Fibroblast of mammary gland (primary cell): ENCODE results near the gene ABCD4.
"Not testable (repeated sequence)": the region's sequence is repeated elsewhere in the genome, so short reads cannot be mapped to it uniquely, and the experiment has no call there.

Experiments
- DNase-seq: peaks from one replicate; pipeline ENCODE4 v3.0.0-alpha.2; 2010; ENCODE audit warnings: low read depth
- H3K4me3 ChIP-seq: 2 replicates; pipeline ENCODE4 v1.5.1; 2011; ENCODE audit warnings: low read depth, mild to moderate bottlenecking, low read length, moderate library complexity; ENCODE audit not compliant: control insufficient read depth
- TF ChIP-seq, protein P1 (sequence below): conservative IDR thresholded peaks from 2 replicates; pipeline ENCODE4 v1.5.1; 2011; ENCODE audit warnings: low read depth, low read length, inconsistent platforms; ENCODE audit not compliant: control insufficient read depth, insufficient read depth

Gene ABCD4

DNA sequence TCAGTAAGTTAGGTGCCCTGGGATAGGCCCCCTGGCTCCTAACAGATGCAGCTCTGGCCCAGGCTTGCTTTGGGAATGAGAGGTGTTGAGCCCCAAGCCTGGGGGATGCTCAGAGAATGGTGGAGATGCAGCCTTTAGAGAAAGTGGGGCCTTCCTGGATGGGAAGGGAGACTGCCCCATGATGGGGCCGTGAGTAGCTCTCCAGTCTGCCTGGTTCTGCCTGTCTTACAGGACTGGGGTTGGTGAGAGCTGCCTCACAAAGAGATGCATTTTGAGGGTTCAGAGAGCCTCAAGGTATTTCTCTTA is 45.0 kb upstream of the ABCD4 start:
- DNase-seq, result no peak
- no peak overlapping the region for H3K4me3 ChIP-seq
- TF ChIP-seq, protein P1, sequence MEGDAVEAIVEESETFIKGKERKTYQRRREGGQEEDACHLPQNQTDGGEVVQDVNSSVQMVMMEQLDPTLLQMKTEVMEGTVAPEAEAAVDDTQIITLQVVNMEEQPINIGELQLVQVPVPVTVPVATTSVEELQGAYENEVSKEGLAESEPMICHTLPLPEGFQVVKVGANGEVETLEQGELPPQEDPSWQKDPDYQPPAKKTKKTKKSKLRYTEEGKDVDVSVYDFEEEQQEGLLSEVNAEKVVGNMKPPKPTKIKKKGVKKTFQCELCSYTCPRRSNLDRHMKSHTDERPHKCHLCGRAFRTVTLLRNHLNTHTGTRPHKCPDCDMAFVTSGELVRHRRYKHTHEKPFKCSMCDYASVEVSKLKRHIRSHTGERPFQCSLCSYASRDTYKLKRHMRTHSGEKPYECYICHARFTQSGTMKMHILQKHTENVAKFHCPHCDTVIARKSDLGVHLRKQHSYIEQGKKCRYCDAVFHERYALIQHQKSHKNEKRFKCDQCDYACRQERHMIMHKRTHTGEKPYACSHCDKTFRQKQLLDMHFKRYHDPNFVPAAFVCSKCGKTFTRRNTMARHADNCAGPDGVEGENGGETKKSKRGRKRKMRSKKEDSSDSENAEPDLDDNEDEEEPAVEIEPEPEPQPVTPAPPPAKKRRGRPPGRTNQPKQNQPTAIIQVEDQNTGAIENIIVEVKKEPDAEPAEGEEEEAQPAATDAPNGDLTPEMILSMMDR, result no peak

GRCh38 chr14:74347097-74347794 is 44.5 kb upstream of the ABCD4 start:
- TF ChIP-seq, protein P1, result no peak
- no peak overlapping the region for H3K4me3 ChIP-seq
- DNase-seq, result no peak

DNA sequence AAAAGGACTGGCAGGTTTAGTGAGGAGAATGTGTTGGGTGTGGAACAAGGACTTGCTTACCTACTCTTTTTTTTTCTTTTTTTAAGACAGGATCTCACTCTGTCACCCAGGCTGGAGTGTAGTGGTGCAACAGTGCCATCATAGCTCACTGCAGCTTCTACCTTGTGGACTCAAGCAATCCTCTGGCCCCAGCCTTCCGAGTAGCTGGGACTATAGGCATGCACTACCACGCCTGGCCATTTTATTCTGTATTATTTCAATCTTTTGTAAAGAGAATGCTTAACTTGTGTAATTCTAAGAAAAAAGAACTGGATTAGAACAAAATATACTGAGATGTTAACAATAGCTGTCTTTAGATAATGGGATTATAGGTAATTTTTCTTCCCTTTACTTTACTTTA is 43.6 kb upstream of the ABCD4 start:
- no peak overlapping the region for H3K4me3 ChIP-seq
- TF ChIP-seq, protein P1, result no peak
- DNase-seq, result no peak

GRCh38 chr14:74333909-74334308 is 31.2 kb upstream of the ABCD4 start:
- TF ChIP-seq, protein P1, result no peak
- H3K4me3 ChIP-seq, result no peak overlapping the region
- peak; percentile 83 for DNase-seq

DNA sequence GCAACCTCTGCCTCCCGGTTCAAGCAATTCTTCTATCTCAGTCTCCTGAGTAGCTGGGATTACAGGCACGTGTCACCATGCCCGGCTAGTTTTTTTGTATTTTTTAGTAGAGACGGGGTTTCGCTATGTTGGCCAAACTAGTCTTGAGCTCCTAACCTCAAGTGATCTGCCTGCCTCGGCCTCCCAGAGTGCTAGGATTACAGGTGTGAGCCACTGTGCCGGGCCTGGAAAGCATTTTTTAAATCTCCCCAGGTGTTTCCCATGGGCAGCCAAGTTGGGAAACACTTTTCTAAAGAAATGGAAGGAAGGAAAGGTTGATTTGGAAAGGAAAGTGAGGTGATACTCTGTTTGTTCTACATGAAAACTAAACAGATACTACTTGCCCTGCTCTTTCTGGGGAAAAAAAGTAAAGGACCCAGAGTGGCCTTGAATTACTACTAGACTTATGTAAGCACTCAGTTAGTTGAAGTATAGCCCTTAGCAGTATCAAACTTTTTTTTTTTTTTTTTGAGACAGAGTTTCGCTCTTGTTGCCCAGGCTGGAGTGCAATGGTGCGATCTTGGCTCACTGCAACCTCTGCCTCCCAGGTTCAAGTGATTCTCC is 27.3 kb upstream of the ABCD4 start:
- DNase-seq, H3K4me3 ChIP-seq: not testable (repeated sequence)

DNA sequence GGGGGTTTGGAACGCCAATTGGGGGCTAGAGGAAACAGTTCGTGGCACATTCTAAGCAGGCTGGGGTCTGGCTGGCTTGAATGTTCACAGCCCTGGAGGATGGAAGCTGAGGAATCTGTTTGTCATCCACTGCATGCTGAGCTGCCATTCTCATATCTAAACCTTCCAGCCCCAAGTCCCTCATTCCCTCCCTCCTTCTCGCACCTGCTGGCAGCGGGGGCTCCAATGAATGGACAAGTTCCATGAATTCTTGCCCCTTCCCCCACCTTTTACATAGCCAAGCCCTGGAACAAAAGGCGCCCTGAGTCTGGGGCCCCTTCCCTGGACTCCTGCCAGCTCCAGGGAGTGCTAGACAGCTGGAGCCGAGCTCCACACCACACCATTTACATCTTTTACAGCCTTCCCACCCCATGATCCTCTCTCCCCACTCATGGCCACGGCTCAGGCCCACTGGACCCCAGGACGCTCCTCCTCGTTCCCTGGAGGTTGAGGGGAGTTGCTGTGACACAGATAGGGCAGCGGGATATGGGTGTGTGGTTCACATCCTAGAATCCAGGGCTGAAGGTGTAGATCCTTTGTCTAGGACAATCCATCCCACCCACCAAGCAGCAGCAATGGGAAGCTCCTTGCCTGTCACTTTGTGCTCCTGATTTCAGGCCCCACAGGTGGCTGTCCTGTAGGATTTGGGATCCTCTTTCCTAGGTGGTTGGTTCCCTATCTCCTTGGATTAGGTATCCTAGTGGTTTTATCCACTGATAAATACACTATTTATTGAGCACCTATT is 23.8 kb upstream of the ABCD4 start:
- DNase-seq, result no peak
- no peak overlapping the region for H3K4me3 ChIP-seq
- TF ChIP-seq, protein P1, result no peak

GRCh38 chr14:74325446-74325845 is 22.7 kb upstream of the ABCD4 start:
- TF ChIP-seq, protein P1, result no peak
- no peak overlapping the region for H3K4me3 ChIP-seq
- DNase-seq, result no peak
